ENCODE results near the gene MBNL2.

The MBNL2 gene

DNA sequence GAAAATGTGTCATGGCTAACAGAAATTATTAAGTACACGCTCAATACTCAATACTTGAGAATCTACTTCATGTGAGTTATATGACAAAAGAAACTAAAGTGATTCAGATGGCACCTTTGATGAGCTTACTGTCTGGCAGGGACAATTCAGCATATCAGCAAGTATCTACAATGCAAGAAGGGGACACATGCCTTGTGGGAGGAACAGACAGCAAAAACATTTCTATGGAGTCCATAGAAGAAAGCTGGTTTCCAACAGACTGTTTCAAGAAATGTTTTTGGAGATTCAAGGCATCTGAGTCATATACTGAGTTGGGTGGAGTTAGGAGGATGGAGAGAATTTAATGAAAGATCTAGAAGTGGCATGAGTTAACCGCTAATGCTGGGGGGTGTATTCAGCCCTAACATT lies 54.7 kb downstream of the MBNL2 start:
- DNase-seq = no peak

DNA sequence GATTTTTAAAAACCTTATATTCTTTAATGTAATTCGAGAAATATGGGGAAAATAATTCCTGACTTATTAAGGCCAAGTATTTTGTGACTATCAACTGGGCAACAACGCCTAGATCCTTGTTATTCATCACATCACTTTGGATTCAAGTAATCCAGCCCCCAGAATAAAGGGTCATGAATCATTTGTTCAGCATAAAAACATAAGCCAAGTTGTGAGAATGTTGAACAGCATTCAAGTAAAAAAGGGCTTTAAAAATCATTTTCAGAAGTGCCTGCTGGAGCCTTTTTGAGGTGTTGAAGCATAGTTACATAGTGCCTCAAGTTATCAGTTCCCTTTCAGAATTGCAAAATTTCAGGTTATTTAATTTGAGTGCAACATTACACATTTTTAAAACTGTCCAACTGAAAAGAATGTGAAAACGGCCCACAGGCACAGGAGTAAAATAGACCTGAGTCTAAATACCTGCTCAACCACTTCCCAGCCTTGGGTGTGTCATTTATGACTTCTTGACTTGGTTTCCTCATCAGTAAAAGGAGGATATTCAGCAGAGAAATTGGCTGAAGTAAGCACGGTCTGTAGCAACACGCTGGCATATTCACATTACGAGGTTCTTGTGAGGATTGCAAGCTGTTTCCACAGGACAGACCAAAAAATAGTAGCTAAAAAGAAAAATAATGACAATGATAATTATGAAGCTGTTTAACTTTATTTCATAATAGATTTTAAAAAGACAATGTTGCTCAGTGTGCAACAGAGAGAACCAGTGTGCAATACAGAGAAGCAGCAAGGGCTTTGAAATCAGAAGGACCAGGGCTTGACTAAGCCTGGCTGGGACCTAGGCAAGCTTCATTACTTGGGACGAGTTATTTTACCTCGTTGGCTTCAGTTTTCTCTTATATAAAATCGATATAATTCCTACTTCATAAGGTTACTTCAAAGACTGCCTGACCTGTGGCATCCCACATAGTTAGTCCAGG lies 56.6 kb downstream of the MBNL2 start:
- DNase-seq = no peak

DNA sequence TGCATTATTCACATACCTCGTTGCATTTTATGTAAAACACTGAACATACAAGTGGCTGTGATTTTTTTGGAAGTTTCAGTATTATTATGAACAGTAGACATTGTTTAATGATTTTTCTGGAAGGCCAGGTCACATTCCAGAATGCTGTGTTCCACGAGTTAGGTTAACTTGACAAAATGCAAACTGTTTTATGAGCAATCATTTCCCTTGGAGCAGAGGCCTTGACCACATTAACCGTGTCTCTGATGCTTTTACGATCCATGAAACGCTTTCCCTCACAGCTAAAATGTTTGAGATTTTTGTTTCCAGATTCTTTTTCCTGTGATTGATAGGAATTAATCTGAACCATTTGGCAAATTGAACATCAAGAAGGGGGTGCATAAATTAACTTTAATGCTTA lies 57.8 kb downstream of the MBNL2 start:
- no peak for DNase-seq

GRCh38 chr13:97280478-97280877 lies 58.3 kb downstream of the MBNL2 start:
- DNase-seq = no peak

DNA sequence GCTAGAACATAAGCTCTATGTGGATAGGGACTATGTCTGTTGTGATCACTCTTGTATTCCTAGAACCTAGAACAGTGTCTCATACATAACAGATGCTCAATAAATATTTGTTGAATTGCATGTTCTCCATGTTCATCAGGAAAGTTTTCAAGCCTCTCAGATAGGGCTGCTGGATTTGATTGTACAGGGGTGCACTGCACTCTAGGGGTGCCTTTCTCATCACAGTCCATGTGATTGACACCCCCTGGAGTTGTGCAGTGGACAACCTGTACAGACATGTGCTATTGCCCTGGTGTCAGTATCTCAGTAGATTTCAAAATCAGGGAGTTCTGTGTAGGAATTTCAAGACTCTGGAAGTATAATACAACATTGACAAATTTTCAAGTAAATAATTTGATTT lies 58.9 kb downstream of the MBNL2 start:
- DNase-seq = no peak

- DNase-seq = no peak
These were observed 60.6 kb downstream of the MBNL2 start for GRCh38 chr13:97282705-97283104.

- DNase-seq = no peak
These were observed 61.8 kb downstream of the MBNL2 start for GRCh38 chr13:97283888-97284287.

DNA sequence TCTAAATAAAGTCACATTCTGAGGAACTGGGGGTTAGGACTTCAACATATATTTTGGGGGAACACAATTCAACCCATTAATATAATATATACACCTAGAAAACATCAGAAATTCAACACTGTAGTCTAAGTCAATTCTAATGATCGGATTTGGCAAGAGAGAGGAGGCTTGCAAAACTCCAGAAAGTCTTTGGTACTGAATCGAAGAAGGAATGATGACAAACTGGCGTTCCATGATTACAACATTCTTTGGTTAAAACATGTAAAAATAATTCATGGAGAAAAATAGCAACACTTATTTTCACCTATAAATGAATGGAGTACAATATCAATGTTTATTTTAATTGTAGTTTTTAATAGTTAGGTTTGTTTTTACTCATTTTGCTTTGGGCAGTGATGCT lies 62.4 kb downstream of the MBNL2 start:
- DNase-seq = no peak

- no peak for DNase-seq
These were observed 63.3 kb downstream of the MBNL2 start for GRCh38 chr13:97285221-97285955.

DNA sequence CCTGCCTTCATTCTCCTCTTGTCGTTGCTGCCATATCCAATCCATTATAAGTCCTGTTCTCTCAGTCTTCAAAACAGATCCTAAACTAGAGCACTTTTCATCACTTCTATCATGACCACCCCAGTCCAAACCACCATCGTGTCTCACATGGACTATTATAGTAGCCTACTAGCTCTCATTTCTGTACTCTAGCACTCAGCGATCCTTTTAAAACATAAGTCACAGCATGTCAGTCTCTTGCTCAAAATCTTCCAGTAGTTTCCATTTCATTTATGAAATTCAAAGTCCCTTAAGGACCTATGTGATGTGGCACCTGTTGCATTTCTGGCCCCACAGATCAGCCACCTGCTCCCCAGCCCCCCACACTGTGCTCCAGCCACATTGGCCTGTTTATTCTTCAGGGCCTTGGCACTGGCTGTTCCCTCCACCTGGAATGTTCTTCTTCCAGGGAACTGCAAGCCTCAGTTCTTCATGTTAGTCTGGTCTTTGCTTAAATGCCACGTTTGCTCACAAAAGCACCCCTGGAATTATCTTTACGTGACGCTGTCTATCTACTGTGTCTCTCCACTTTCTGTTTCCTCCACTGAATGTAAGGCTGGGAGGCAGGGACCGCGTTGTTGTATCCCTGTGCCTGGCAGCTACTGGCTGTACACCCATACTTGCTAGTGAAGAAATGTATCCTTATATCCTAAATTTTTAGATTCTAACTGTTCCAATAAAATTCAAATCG lies 64.3 kb downstream of the MBNL2 start:
- DNase-seq = no peak

DNA sequence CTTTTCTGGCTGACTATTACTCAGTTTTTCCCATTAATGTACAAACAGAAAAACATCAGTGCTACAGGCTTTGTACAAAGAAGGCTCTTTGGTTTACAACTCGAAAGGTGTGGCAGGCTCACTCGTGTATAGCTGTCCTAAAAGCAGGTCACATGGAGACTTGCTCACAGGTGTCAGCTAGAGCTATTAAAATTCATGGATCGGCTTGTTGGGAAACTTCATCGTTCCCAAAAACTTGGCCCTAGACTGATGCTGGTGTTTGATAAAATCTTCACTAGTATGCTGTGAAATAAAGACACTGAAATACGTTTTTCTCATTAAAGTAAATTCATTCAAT lies 64.9 kb downstream of the MBNL2 start:
- no peak for DNase-seq

DNA sequence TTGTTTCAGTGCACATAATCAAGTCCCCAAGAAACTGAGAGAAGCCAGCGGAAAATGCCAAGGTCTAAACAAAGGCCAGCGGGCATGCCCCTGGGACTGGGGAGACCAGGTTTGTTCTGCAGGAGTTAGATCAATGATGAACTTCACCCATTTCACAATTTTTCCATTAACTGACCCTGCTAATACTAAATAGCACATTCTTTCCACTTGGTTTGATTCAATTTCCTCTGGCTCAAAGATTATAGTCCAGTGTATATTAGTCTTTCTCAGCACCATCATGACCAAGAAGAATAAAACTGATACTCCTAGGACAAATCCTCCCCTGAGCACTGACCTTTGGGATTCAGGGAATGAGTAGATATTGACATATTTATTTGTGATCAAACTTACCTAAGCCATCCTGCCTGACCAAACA lies 66.4 kb downstream of the MBNL2 start:
- DNase-seq = no peak

DNA sequence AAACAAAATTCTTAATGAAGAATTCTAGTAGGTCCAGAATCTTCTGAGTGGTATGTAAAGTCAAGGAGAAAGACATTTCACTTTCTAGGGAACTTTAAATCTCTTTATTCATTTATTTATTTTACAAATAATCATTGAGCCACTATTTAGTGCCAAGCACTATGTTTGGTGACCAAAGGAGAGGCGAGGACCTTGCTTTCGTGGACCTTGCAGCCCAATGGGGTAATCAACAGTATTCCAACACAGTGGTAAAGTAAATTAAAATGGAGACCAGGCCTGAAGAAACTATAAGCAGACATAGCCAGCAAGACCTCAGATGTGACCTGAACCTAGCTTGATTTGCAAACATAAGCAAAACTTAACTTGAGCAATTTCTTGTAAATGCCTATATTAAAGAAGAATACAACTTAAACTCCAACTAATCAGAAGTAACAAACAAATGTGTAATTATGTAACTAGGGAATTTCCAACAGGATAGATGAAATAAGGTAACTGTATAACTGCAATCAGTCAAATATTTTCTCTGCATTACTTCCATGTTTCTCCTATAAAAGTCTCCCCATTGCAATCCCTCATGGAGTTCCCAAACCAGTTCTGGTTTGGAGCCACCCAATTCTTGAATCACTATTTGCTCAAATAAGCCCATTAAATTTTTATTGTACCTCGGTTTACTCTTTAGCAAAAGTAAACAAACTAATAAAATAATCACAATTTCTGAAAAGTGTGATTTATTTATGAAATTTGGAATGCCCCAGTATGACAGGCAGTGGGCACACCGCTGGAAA lies 67.6 kb downstream of the MBNL2 start:
- no peak for DNase-seq

GRCh38 chr13:97295283-97296182 lies 73.4 kb downstream of the MBNL2 start:
- no peak for DNase-seq

DNA sequence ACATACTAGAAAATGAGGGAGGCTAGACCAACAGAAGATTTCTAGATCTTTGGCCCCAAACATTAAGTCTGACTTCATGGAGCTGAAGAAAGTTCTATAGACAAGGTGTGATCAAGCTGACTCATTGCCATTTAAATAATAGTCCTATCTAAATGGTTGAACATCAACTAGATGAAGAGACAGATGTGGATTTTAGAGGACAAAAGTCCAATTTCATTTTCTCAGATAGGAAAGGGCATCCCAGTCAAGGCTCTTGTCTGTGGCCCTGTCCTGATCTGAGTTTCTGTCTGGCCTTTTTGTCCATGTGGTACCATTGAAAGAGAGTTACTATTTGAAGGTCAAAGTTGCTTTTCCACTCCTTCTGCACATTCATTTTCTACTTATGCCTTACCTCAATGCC lies 74.6 kb downstream of the MBNL2 start:
- DNase-seq = no peak

DNA sequence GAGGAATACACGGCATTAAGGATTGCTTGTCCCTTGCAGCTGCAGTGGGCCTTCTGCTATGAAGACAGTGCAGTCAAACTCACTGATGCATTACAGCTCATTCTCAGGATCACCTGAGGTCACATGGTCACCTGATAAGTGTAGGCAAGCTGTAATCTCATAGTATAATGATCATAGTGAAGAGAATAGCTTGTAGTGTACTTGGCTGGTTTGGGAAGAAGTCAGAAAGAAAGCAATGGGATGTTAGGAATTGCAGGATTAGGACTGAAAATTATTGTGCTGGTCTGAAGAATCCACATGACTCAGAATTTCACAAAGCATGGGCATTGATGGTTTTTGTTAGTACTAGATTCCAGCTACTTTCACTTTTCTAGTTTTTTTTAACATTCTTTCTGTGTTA lies 76.7 kb downstream of the MBNL2 start:
- no peak for DNase-seq

DNA sequence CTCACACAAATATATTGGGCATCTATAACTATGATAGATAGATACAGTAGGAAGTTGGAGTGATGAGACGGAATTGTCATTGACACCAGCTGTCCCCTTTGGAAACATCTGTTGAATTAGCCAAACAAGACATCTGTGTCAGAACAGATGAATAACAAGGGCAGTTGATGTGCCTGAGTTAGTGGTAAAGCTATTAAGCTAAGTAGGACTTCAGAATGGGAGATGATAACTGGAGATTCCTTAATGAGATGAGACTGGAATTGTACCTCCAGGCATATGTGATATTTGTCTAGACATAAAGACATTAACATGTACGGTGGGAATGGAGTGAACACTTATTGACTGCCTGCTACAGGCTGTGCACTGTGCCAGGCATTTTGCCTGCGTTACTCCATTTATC lies 78.7 kb downstream of the MBNL2 start:
- DNase-seq = no peak

- DNase-seq = no peak
These were observed 79.4 kb downstream of the MBNL2 start for GRCh38 chr13:97301382-97302095.

GRCh38 chr13:97302611-97303010 lies 80.5 kb downstream of the MBNL2 start:
- DNase-seq = no peak

DNA sequence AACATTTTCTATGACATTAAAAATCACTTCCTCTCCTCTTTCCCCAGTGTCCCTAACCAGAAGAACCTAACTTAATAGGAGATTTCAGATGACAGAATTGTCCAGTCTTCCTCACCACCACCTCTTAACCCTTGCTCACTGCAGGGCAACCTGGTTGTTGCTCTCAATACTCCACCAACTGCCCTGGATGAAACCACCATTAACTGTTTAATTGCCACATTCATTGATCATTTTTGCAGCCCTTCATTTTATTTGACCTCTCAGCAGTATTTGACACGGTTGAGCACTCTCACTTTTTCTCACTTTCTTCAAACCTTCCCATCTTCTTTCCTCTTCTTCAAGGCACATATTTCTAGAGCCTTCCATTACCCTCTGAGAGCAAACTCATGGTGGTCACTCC lies 84.0 kb downstream of the MBNL2 start:
- no peak for DNase-seq

DNA sequence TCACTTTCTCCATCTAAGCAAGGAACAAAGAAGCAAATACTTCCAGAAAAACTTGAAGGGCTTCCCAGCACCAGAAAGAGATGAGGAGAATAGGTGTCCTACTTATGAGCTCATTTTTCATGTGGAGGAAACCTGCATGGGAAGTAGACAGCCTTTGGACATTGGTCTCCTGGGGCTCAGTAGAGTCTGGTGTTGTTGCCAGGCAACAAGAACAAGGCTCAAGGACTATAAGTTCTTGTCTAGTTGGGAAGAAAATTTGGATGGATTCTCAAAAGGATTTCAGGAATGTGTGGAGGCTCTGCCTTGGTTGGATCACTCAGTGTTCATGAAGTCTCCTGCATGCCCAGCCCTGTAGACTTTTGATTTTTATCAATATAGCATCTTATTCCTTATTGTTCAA lies 84.5 kb downstream of the MBNL2 start:
- DNase-seq = no peak

All from activated CD8-positive, alpha-beta memory T cell treated with anti-CD3 and anti-CD28 coated beads, Interleukin-2, amount 50 U/mL, for 4 hours (primary cell).